ENCODE results near the gene SYMPK.
"Not testable (repeated sequence)": the region's sequence is repeated elsewhere in the genome, so short reads cannot be mapped to it uniquely, and the experiment has no call there.

Gene SYMPK

GRCh38 chr19:45874620-45874966 is 11.6 kb upstream of the SYMPK start:
- no peak overlapping the region for H3K4me3 ChIP-seq (ENCODE audit: low read depth, low read length)
- TF ChIP-seq CTCF (IDR thresholded peaks at IDR 0.05; ENCODE audit: low read depth, low read length), result no peak
- H3K27ac ChIP-seq, result no peak overlapping the region
- H3K36me3 ChIP-seq, result no peaks in the 10 kb centered on the region; the same call in 1 of the 2 replicates
- H3K27me3 ChIP-seq (ENCODE audit: insufficient read depth, low read depth, severe bottlenecking), result no peaks in the 10 kb centered on the region
- H3K9me3 ChIP-seq (ENCODE audit: severe bottlenecking), result no peaks in the 10 kb centered on the region
- DNase-seq, result no peak

GRCh38 chr19:45873219-45873772 is 10.3 kb upstream of the SYMPK start:
- H3K27ac ChIP-seq, result no peak overlapping the region; the same call in 1 of the 2 replicates
- no peak for TF ChIP-seq CTCF (IDR thresholded peaks at IDR 0.05; ENCODE audit: low read depth, low read length)
- no peaks in the 10 kb centered on the region for H3K27me3 ChIP-seq (ENCODE audit: insufficient read depth, low read depth, severe bottlenecking)
- H3K9me3 ChIP-seq (ENCODE audit: severe bottlenecking), result no peaks in the 10 kb centered on the region
- DNase-seq, result no peak
- no peak overlapping the region for H3K4me3 ChIP-seq (ENCODE audit: low read depth, low read length)
- no peaks in the 10 kb centered on the region; the same call in 1 of the 2 replicates for H3K36me3 ChIP-seq

- H3K27ac ChIP-seq, result no peak overlapping the region
- no peak for DNase-seq
Measured at GRCh38 chr19:45872095-45872919, 9.4 kb upstream of the SYMPK start.

GRCh38 chr19:45870798-45871197 is 7.9 kb upstream of the SYMPK start:
- Histone ChIP-seq H3K36me3 (no peaks in the 10 kb centered on the region; the same call in 1 of the 2 replicates), H3K27me3 (ENCODE audit: insufficient read depth, low read depth, severe bottlenecking) (no peaks in the 10 kb centered on the region), H3K4me3 (ENCODE audit: low read depth, low read length) (no peak overlapping the region), H3K27ac (no peak overlapping the region), H3K9me3 (ENCODE audit: severe bottlenecking) (no peaks in the 10 kb centered on the region)
- TF ChIP-seq CTCF (IDR thresholded peaks at IDR 0.05; ENCODE audit: low read depth, low read length), result no peak
- no peak for DNase-seq

More at GRCh38 chr19:45872095-45872919, 9.4 kb upstream of the SYMPK start:
- Histone ChIP-seq H3K36me3 (no peaks in the 10 kb centered on the region; the same call in 1 of the 2 replicates), H3K27me3 (ENCODE audit: insufficient read depth, low read depth, severe bottlenecking) (no peaks in the 10 kb centered on the region), H3K4me3 (ENCODE audit: low read depth, low read length) (no peak overlapping the region), H3K9me3 (ENCODE audit: severe bottlenecking) (no peaks in the 10 kb centered on the region)
- no peak for TF ChIP-seq CTCF (IDR thresholded peaks at IDR 0.05; ENCODE audit: low read depth, low read length)

GRCh38 chr19:45867241-45867640 is 4.3 kb upstream of the SYMPK start:
- not testable (repeated sequence) for H3K27ac ChIP-seq; H3K4me3 ChIP-seq (ENCODE audit: low read depth, low read length); H3K27me3 ChIP-seq (ENCODE audit: insufficient read depth, low read depth, severe bottlenecking); H3K9me3 ChIP-seq (ENCODE audit: severe bottlenecking); DNase-seq; H3K36me3 ChIP-seq

- no peak overlapping the region for H3K27ac ChIP-seq
- H3K36me3 ChIP-seq, result no peaks in the 10 kb centered on the region
- H3K27me3 ChIP-seq (ENCODE audit: insufficient read depth, low read depth, severe bottlenecking), result no peaks in the 10 kb centered on the region
- H3K9me3 ChIP-seq (ENCODE audit: severe bottlenecking), result no peaks in the 10 kb centered on the region
- TF ChIP-seq CTCF (IDR thresholded peaks at IDR 0.05; ENCODE audit: low read depth, low read length), result no peak
- no peak overlapping the region for H3K4me3 ChIP-seq (ENCODE audit: low read depth, low read length)
- no peak for DNase-seq
Measured at GRCh38 chr19:45866400-45867176, 3.6 kb upstream of the SYMPK start.
